D721Med (cell line): Measurements from ENCODE around the gene FAHD1.

Source experiments
- DNase-seq: peaks from one replicate; pipeline ENCODE4 v3.0.0; 2011; ENCODE audit warnings: low spot score; ENCODE audit not compliant: insufficient read length
- FAIRE-seq: peaks from 2 replicates; lab custom pipeline; 2011; peaks lifted over from hg19 to GRCh38; lab: Jason Lieb, UNC
- CTCF ChIP-seq: IDR thresholded peaks from 2 replicates; pipeline ENCODE4 v1.5.1; 2012; ENCODE audit warnings: mild to moderate bottlenecking, control low read depth; ENCODE audit not compliant: insufficient read depth; ENCODE audit errors: missing control alignments

FAHD1 gene

GRCh38 chr16:1877089-1877488, 50.1 kb downstream of the FAHD1 start:
- no peak for DNase-seq
- no peak for FAIRE-seq
- TF ChIP-seq CTCF, result no peak

- FAIRE-seq, result no peak
- TF ChIP-seq CTCF, result no peak
- DNase-seq, result no peak
These were observed 50.8 kb downstream of the FAHD1 start for GRCh38 chr16:1877804-1878203.

- DNase-seq (no peak), FAIRE-seq (no peak)
- TF ChIP-seq CTCF, result no peak
These were observed 51.2 kb downstream of the FAHD1 start for GRCh38 chr16:1878256-1878655.
